Measurements from ENCODE around the gene PODXL2. TPM values are rescaled to one million over a fixed set of nuclear protein-coding genes. Genes with fewer than 3 reads are reported as not detected.

PODXL2 gene
- total RNA-seq, 1 experiment from 2014 or later: 33.6 TPM

DNA sequence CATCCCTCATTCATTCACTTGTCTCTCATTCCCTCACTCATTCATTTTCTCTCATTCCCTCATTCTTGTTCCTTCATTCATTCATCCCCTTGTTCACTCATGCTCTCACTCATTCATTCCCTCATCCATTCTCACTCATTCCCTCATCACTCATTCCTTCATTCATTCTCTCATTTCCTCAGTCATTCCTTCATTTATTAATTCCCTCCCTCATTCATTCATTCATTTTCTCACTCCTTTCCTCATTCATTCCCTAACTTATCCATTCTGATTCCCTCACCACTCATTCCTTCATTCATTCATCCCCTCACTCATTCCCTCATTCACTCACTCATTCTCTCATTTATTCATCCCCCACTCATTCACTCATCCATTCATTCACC lies 57.5 kb downstream of the PODXL2 start (continued):
- TF ChIP-seq, protein P1, sequence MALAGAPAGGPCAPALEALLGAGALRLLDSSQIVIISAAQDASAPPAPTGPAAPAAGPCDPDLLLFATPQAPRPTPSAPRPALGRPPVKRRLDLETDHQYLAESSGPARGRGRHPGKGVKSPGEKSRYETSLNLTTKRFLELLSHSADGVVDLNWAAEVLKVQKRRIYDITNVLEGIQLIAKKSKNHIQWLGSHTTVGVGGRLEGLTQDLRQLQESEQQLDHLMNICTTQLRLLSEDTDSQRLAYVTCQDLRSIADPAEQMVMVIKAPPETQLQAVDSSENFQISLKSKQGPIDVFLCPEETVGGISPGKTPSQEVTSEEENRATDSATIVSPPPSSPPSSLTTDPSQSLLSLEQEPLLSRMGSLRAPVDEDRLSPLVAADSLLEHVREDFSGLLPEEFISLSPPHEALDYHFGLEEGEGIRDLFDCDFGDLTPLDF (CRISPR knock-in tag; IDR thresholded peaks at IDR 0.05): no peak

DNA sequence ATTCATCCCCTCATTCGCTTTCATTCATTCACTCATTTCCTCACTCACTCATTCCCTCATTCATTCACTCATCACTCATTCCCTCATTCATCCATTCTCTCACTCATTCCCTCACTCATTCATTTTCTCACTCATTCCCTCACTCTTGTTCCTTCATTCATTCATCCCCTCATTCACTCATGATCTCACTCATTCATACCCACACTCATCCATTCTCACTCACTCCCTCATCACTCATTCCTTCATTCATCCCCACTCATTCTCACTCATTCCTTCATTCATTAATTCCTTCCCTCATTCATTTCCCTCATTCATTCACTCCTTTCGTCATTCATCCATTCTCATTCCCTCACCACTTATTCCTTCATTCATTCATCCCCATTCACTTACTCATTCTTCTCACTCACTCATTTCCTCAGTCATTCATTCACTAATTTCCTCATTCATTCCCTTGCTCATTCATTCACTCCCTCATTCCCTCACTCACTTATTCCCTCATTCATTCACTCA lies 58.3 kb downstream of the PODXL2 start:
- POLR2A ChIA-PET: no interaction called here
- Mint-ChIP-seq H3K4me1 (peaks cover 24% of the 10 kb centered on the region), H3K36me3 (no peaks in the 10 kb centered on the region), H3K27ac (no peak overlapping the region), H3K27me3 (ENCODE audit: low read depth) (no peaks in the 10 kb centered on the region), H3K4me3 (no peak overlapping the region), H3K9me3 (no peaks in the 10 kb centered on the region)
- CTCF ChIA-PET: no interaction called here
- ATAC-seq: no peak
- DNase-seq (ENCODE audit: low spot score): no peak
- TF ChIP-seq, protein P2, sequence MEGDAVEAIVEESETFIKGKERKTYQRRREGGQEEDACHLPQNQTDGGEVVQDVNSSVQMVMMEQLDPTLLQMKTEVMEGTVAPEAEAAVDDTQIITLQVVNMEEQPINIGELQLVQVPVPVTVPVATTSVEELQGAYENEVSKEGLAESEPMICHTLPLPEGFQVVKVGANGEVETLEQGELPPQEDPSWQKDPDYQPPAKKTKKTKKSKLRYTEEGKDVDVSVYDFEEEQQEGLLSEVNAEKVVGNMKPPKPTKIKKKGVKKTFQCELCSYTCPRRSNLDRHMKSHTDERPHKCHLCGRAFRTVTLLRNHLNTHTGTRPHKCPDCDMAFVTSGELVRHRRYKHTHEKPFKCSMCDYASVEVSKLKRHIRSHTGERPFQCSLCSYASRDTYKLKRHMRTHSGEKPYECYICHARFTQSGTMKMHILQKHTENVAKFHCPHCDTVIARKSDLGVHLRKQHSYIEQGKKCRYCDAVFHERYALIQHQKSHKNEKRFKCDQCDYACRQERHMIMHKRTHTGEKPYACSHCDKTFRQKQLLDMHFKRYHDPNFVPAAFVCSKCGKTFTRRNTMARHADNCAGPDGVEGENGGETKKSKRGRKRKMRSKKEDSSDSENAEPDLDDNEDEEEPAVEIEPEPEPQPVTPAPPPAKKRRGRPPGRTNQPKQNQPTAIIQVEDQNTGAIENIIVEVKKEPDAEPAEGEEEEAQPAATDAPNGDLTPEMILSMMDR (IDR thresholded peaks at IDR 0.05): no peak

DNA sequence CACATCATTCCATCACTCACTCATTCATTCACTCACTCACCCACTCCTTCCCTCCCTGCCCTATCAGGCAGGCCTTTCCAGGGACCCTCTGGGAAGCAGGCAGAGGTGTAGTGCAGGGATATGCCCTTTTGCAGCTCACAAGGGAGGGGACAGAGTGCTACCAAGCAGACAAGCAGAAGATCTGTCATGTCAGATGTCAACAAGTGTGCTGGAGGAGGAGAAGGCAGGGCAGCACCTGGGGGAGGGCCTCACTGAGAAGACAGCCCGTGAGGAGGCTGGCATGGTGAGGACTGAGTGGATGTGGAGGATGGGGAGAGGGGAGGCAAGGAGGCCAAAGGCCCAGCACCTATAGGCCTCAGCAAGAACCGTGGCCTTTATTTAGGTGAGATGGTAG lies 59.0 kb downstream of the PODXL2 start:
- H3K9me3 Mint-ChIP-seq: no peaks in the 10 kb centered on the region
- H3K4me1 Mint-ChIP-seq: peaks cover 19% of the 10 kb centered on the region
- DNase-seq (ENCODE audit: low spot score): peak; percentile 1
- no peak overlapping the region for H3K27ac Mint-ChIP-seq
- H3K27me3 Mint-ChIP-seq (ENCODE audit: low read depth): no peaks in the 10 kb centered on the region
- no peak for ATAC-seq
- ChIA-PET CTCF (interaction anchor here (0.9 to 4.7 kb wide), 3 partner anchors 7 to 35 kb away, joined by 3 to 76 read pairs (median 3); no protein-coding TSS in a partner anchor), POLR2A (no interaction called here)
- H3K4me3 Mint-ChIP-seq: no peak overlapping the region
- TF ChIP-seq EMX1 (CRISPR knock-in tag; IDR thresholded peaks at IDR 0.05) (no peak), ZNF232 (CRISPR knock-in tag; IDR thresholded peaks at IDR 0.05) (no peak), JAZF1 (CRISPR knock-in tag; IDR thresholded peaks at IDR 0.05) (no peak), NFYB (CRISPR knock-in tag; conservative IDR thresholded peaks at IDR 0.05; ENCODE audit: low read depth) (no peak), ZNF671 (CRISPR knock-in tag; IDR thresholded peaks at IDR 0.05) (no peak), IRF2 (CRISPR knock-in tag; IDR thresholded peaks at IDR 0.05; ENCODE audit: borderline replicate concordance, low read depth) (no peak), ZNF138 (CRISPR knock-in tag; conservative IDR thresholded peaks at IDR 0.05) (no peak)
- TF ChIP-seq, protein P3, sequence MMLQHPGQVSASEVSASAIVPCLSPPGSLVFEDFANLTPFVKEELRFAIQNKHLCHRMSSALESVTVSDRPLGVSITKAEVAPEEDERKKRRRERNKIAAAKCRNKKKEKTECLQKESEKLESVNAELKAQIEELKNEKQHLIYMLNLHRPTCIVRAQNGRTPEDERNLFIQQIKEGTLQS (CRISPR knock-in tag; conservative IDR thresholded peaks at IDR 0.05): no peak
- TF ChIP-seq, protein P4, sequence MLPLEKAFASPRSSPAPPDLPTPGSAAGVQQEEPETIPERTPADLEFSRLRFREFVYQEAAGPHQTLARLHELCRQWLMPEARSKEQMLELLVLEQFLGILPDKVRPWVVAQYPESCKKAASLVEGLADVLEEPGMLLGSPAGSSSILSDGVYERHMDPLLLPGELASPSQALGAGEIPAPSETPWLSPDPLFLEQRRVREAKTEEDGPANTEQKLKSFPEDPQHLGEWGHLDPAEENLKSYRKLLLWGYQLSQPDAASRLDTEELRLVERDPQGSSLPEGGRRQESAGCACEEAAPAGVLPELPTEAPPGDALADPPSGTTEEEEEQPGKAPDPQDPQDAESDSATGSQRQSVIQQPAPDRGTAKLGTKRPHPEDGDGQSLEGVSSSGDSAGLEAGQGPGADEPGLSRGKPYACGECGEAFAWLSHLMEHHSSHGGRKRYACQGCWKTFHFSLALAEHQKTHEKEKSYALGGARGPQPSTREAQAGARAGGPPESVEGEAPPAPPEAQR (CRISPR knock-in tag; IDR thresholded peaks at IDR 0.05): no peak
- TF ChIP-seq, protein P5, sequence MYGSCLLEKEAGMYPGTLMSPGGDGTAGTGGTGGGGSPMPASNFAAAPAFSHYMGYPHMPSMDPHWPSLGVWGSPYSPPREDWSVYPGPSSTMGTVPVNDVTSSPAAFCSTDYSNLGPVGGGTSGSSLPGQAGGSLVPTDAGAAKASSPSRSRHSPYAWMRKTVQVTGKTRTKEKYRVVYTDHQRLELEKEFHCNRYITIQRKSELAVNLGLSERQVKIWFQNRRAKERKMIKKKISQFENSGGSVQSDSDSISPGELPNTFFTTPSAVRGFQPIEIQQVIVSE (CRISPR knock-in tag; IDR thresholded peaks at IDR 0.05; ENCODE audit: borderline replicate concordance): no peak
- TF ChIP-seq, protein P6, sequence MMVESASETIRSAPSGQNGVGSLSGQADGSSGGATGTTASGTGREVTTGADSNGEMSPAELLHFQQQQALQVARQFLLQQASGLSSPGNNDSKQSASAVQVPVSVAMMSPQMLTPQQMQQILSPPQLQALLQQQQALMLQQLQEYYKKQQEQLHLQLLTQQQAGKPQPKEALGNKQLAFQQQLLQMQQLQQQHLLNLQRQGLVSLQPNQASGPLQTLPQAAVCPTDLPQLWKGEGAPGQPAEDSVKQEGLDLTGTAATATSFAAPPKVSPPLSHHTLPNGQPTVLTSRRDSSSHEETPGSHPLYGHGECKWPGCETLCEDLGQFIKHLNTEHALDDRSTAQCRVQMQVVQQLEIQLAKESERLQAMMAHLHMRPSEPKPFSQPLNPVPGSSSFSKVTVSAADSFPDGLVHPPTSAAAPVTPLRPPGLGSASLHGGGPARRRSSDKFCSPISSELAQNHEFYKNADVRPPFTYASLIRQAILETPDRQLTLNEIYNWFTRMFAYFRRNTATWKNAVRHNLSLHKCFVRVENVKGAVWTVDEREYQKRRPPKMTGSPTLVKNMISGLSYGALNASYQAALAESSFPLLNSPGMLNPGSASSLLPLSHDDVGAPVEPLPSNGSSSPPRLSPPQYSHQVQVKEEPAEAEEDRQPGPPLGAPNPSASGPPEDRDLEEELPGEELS (CRISPR knock-in tag; IDR thresholded peaks at IDR 0.05): no peak
- H3K36me3 Mint-ChIP-seq: no peaks in the 10 kb centered on the region
